ENCODE measurements around the gene TRIM66.

Gene TRIM66

GRCh38 chr11:8654503-8654902 lies 28.0 kb downstream of the TRIM66 start:
- DNase-seq (ENCODE audit: low spot score) = no peak

- no peak for DNase-seq (ENCODE audit: low spot score)
These were observed 30.3 kb downstream of the TRIM66 start for GRCh38 chr11:8652140-8652539.

- DNase-seq (ENCODE audit: low spot score) = no peak
These were observed 32.0 kb downstream of the TRIM66 start for GRCh38 chr11:8650401-8650990.

- DNase-seq (ENCODE audit: low spot score) = no peak
These were observed 33.1 kb downstream of the TRIM66 start for GRCh38 chr11:8649361-8649760.

- no peak for DNase-seq (ENCODE audit: low spot score)
These were observed 35.6 kb downstream of the TRIM66 start for GRCh38 chr11:8646873-8647272.

- DNase-seq (ENCODE audit: low spot score) = no peak
These were observed 40.1 kb downstream of the TRIM66 start for GRCh38 chr11:8642196-8642841.

- no peak for DNase-seq (ENCODE audit: low spot score)
These were observed 41.1 kb downstream of the TRIM66 start for GRCh38 chr11:8641332-8641731.

GRCh38 chr11:8640267-8640906 lies 42.1 kb downstream of the TRIM66 start:
- no peak for DNase-seq (ENCODE audit: low spot score)

- DNase-seq (ENCODE audit: low spot score) = no peak
These were observed 42.8 kb downstream of the TRIM66 start for GRCh38 chr11:8639655-8640054.

GRCh38 chr11:8638300-8638699 lies 44.2 kb downstream of the TRIM66 start:
- DNase-seq (ENCODE audit: low spot score) = no peak

- no peak for DNase-seq (ENCODE audit: low spot score)
These were observed 46.3 kb downstream of the TRIM66 start for GRCh38 chr11:8636127-8636526.

GRCh38 chr11:8634498-8634897 lies 48.0 kb downstream of the TRIM66 start:
- DNase-seq (ENCODE audit: low spot score) = no peak

- no peak for DNase-seq (ENCODE audit: low spot score)
These were observed 50.9 kb downstream of the TRIM66 start for GRCh38 chr11:8631395-8632118.

GRCh38 chr11:8624698-8625097 lies 57.8 kb downstream of the TRIM66 start:
- DNase-seq (ENCODE audit: low spot score) = no peak

- no peak for DNase-seq (ENCODE audit: low spot score)
These were observed 61.3 kb downstream of the TRIM66 start for GRCh38 chr11:8621147-8621546.

- no peak for DNase-seq (ENCODE audit: low spot score)
These were observed 65.4 kb downstream of the TRIM66 start for GRCh38 chr11:8617063-8617462.

- DNase-seq (ENCODE audit: low spot score) = no peak
These were observed 67.0 kb downstream of the TRIM66 start for GRCh38 chr11:8615291-8616032.

GRCh38 chr11:8614497-8614896 lies 68.0 kb downstream of the TRIM66 start:
- no peak for DNase-seq (ENCODE audit: low spot score)

GRCh38 chr11:8613036-8613435 lies 69.4 kb downstream of the TRIM66 start:
- DNase-seq (ENCODE audit: low spot score) = no peak

GRCh38 chr11:8612522-8612921 lies 69.9 kb downstream of the TRIM66 start:
- DNase-seq (ENCODE audit: low spot score) = no peak

GRCh38 chr11:8610532-8611116 lies 71.8 kb downstream of the TRIM66 start:
- DNase-seq (ENCODE audit: low spot score) = no peak

- no peak for DNase-seq (ENCODE audit: low spot score)
These were observed 73.8 kb downstream of the TRIM66 start for GRCh38 chr11:8608652-8609051.

Data from CD4-positive, alpha-beta T cell treated with Interleukin-15 for 4 hours (primary cell).